Muscle of leg (tissue), 11 donors: Measurements from ENCODE around the gene ABCG4. TPM values are rescaled to one million over a fixed set of nuclear protein-coding genes. Genes with fewer than 3 reads are reported as not detected.

Source experiments
- DNase-seq: peaks from one replicate; pipeline ENCODE4 v3.0.0; 2013
- H3K27ac ChIP-seq: one replicate; pipeline ENCODE4 v1.5.1; 2013; ENCODE audit warnings: mild to moderate bottlenecking, low read length, control low read depth
- H3K27me3 ChIP-seq: one replicate; pipeline ENCODE4 v1.6.1; 2013; ENCODE audit warnings: low read length; ENCODE audit not compliant: control insufficient read depth, insufficient read depth
- H3K36me3 ChIP-seq: one replicate; pipeline ENCODE4 v1.6.1; 2013; ENCODE audit warnings: low read length; ENCODE audit not compliant: control insufficient read depth, insufficient read depth
- H3K4me1 ChIP-seq: one replicate; pipeline ENCODE4 v1.6.1; 2013; ENCODE audit warnings: low read length; ENCODE audit not compliant: control insufficient read depth, insufficient read depth
- H3K4me3 ChIP-seq: one replicate; pipeline ENCODE4 v1.5.1; 2013; ENCODE audit warnings: low read length, control low read depth
- H3K9me3 ChIP-seq: replicated peaks from 2 replicates; pipeline ENCODE4 v1.6.1; 2013; ENCODE audit warnings: low read depth, low read length; ENCODE audit not compliant: control insufficient read depth
- WGBS: methylation state at CpG from one replicate; pipeline ENCODE4 v1.1.5; 2013; ENCODE audit warnings: missing lambda C conversion rate; ENCODE audit not compliant: insufficient coverage; 5-methylcytosine and 5-hydroxymethylcytosine counted together
- polyA plus RNA-seq, 8 donors: library from polyadenylated mRNA; unstranded; fragments of 120-200 nt; gene quantifications; one replicate each; pipeline versions ENCODE4 v1.2.1 to v1.2.3, GENCODE V29; 2013; ENCODE audit warnings: inconsistent platforms in 1 of 8, low replicate concordance in 1 of 8; ENCODE audit not compliant: insufficient read length in 8 of 8, insufficient read depth in 1 of 8
- total RNA-seq: library from RNA; stranded (reverse); fragments of 120-200 nt; gene quantifications from one replicate; pipeline ENCODE4 v1.2.4, GENCODE V29; 2013

Gene ABCG4
- total and polyA plus RNA-seq, 9 donors = 0.13 to 0.60 (median 0.26) TPM

DNA sequence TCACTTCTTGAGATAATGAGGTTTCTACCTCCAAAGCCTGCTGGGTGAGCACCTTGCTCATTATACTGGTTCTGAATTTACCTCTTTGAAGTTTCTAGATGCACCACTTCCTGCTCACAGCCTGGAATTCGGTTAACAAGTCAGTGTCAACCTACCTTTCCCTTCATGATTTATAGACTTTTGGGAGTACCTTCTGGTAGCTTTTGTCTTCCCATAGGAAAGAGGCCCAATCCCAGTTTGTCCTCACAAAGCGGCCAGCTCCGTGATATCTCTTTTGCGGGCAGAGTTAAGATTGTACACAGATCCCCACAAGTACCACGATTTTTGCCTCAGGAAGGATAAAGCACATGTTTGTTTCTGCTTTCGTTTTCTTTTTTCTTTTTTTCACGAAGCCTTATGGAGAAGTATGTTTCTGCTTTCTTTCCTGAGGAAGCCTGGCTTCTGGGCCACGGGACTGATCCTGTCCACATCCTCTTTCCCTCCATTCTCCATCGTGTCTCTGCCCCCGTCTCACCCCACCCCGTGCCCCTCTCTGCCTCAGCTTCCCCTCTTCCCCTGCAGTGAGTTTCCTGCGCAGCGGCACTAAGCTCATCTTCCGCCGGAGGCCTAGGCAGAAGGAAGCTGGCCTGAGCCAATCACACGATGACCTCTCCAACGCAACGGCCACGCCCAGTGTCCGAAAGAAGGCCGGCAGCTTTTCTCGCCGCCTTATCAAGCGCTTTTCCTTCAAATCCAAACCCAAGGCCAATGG is 33.2 kb upstream of the ABCG4 start:
- WGBS = 59% methylated on average over 15 of the region's 24 CpGs
- Histone ChIP-seq H3K4me1 (peaks cover 2% of the 10 kb centered on the region), H3K9me3 (no peaks in the 10 kb centered on the region), H3K27ac (peak overlapping the region; percentile 29), H3K4me3 (no peak overlapping the region), H3K27me3 (no peaks in the 10 kb centered on the region), H3K36me3 (peaks cover 59% of the 10 kb centered on the region)
- peak; percentile 75 for DNase-seq

DNA sequence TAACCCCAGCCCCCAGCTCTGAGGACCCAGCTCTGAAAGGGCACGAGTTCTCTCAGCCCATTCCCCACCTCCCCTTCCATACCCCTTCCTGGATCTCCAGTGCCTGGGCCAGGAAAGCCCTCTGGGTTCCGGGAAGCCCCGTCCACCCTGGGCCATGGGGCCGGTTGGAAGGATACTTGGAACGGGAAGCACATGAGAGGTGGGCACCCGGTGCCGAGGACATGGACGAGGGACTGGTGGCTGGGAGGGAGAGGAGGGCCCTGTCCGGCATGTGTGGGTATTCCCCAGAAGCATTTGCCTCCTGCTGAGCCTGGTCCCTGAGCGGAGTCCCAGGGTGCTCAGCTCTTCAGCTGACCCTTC is 32.6 kb upstream of the ABCG4 start:
- 86% methylated on average over 8 of the region's 10 CpGs for WGBS
- Histone ChIP-seq H3K4me1 (peaks cover 5% of the 10 kb centered on the region), H3K27me3 (no peaks in the 10 kb centered on the region), H3K36me3 (peaks cover 53% of the 10 kb centered on the region), H3K4me3 (no peak overlapping the region), H3K9me3 (no peaks in the 10 kb centered on the region), H3K27ac (no peak overlapping the region)
- no peak for DNase-seq

DNA sequence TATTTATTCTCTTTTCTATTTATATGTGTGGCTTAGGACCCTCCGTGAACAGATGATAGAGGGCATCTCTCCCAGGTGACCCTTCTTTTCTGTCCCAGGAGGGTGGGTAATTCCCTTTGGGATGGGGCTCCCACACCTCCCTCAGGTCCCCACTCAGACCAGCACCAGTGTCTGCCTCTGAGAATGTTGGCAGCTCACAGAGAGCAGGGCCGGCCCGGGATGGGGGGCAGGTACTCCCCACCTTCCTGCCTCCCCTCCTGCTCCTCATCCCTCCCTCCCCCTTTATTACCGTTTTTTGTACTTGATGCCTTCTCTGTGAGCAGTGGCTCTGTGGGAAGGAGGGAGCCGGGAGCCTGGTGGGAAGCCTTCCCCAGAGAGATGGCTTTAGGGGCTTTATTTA is 32.3 kb upstream of the ABCG4 start:
- H3K4me3 ChIP-seq = no peak overlapping the region
- DNase-seq = no peak
- H3K9me3 ChIP-seq = no peaks in the 10 kb centered on the region
- no peaks in the 10 kb centered on the region for H3K27me3 ChIP-seq
- peaks cover 5% of the 10 kb centered on the region for H3K4me1 ChIP-seq
- H3K27ac ChIP-seq = no peak overlapping the region
- H3K36me3 ChIP-seq = peaks cover 49% of the 10 kb centered on the region
- WGBS = 50% methylated on average over 1 of the region's 5 CpGs

DNA sequence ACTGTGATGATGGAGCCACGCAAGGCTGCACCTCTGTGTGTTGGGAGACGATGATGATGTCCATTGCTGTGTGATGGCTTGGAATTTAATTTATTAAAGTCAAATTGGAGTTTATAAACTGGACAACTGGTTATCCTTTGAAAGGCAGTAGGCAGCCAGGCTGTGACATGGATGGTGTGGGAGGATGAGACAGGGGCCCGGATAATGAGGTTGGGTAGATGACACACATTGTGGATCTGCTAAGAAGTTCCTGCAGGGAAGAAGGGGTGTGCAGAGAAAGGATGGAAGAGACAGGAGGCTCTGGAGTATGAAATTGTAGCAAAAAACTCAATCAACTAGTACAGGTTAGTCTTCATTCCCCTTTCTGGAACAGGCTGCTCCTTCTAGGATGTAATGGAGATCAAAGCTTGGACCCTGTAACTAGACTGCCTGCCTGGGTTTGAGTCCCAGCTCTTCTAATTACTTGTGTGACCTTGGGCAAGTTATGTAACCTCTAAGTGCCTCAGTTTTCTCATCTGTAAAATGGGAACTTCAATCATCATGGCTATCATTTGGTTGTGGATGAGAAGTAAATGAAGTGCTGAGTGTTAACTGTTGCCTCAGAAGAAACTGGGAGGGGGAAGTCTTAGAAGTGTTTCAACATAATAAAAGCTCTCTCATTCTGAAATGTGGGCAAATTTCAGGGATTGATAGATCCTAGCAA is 31.7 kb upstream of the ABCG4 start:
- Histone ChIP-seq H3K36me3 (peaks cover 44% of the 10 kb centered on the region), H3K27ac (no peak overlapping the region), H3K27me3 (no peaks in the 10 kb centered on the region), H3K4me1 (peaks cover 7% of the 10 kb centered on the region), H3K4me3 (no peak overlapping the region), H3K9me3 (no peaks in the 10 kb centered on the region)
- whole genome bisulfite sequencing = 89% methylated on average over 3 of the region's 3 CpGs
- DNase-seq = no peak

DNA sequence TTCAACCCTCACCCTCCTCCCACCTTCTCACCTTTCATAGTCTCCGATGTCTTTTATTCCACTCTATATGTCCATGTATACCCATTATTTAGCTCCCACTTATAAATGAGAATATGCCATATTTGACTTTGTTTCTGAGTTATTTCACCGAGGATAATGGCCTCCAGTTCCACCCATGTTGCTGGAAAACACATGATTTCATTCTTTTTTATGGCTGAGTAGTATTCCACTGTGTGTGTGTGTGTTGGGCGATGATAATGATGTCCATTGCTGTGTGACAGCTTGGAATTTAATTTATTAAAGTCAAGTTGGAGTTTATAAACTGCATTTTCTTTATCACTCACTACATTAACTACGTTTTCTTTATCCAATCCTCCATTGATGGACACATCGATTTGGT is 30.6 kb upstream of the ABCG4 start:
- H3K27ac ChIP-seq = no peak overlapping the region
- H3K4me1 ChIP-seq = peaks cover 13% of the 10 kb centered on the region
- H3K36me3 ChIP-seq = peaks cover 34% of the 10 kb centered on the region
- DNase-seq = no peak
- no peaks in the 10 kb centered on the region for H3K27me3 ChIP-seq
- no peaks in the 10 kb centered on the region for H3K9me3 ChIP-seq
- no peak overlapping the region for H3K4me3 ChIP-seq
- no CpG with 5 or more reads among the region's 5 CpGs for WGBS

DNA sequence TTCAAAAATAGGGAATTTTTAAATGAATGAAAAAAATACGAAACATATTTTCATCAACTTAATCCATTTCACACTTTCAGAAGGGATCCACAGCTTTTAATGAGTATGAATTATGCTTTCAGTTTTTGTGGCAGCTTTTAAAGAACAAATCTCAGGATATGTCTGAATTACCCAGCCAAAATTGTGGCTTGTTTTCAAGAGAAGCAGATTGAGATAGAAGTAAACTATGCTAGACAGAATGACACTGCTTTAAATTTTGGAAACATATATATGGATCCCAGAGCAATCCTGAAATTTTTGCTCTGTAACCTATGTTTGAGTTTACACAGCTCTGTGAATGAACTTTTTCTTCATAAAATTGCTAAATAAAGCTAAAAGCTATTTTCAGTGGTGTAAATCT is 29.9 kb upstream of the ABCG4 start:
- no peak for DNase-seq
- no peak overlapping the region for H3K4me3 ChIP-seq
- WGBS = no CpG with 5 or more reads among the region's 1 CpG
- no peaks in the 10 kb centered on the region for H3K9me3 ChIP-seq
- peaks cover 13% of the 10 kb centered on the region for H3K4me1 ChIP-seq
- H3K27ac ChIP-seq = no peak overlapping the region
- H3K27me3 ChIP-seq = no peaks in the 10 kb centered on the region
- H3K36me3 ChIP-seq = peaks cover 31% of the 10 kb centered on the region

DNA sequence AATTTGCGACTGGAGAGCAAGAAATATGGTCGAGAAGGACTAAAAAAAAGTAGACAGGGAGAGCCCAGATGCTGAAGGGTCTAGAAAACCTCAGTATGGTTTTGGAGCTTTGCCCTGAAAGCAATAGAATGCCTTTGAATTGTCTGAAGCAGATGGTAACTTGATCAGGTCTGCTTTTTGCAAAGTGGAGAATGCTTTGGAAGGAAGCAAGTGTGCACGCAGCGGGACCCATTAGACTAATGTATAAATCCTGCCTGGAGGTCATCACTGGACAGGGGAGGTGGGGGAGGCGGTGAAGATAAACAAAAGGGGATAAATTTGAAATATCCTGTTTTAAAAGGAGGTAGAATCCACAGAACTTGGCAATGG is 28.2 kb upstream of the ABCG4 start:
- H3K27ac ChIP-seq = peak overlapping the region; percentile 82
- peaks cover 30% of the 10 kb centered on the region for H3K36me3 ChIP-seq
- 14% methylated on average over 5 of the region's 5 CpGs for WGBS
- H3K4me3 ChIP-seq = peak overlapping the region; percentile 41
- H3K9me3 ChIP-seq = no peaks in the 10 kb centered on the region
- DNase-seq = peak; percentile 65
- no peaks in the 10 kb centered on the region for H3K27me3 ChIP-seq
- peaks cover 13% of the 10 kb centered on the region for H3K4me1 ChIP-seq

DNA sequence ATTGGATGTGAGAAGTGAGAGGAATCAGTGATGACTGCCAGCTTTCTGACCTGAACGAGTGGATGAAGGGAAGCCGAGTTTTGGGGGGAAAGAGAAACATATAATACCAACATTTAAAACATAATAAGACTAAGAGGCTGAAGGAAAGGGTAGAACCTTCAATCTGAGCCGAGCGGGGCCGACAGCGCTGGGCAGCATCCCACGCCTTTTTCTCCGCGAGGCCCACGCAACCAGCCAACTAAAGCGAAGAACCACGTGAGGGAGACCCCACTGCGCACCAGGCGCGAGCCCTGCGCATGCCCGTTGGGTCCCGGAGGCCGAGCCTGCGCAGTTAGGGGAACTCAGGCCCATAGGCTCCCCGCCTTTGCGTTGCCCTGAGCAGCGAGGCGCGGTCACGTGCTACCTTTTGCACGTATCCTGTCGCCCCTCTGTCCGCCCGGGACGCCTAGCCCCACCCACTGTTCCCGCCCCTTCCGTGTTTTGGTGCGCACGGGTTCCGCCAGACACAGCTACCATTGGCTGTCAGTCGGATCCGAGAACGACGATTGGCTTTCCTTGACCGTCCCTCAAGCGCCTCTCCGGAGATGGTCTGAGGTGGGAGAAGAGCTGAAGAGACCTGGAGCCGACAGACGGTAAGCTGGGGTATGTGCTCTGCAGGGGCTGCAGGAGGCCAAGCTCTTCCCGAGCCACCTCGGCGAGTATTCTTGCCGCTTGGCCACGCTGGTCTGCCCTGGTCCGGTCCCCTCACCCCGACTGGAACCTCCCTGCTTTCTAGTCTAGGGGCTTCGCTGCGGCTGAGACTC is 27.6 kb upstream of the ABCG4 start, which contains the start of gene HINFP:
Gene HINFP, plus strand, starts transcription at position 573 of the 803 bp plus-strand sequence. CDS start 5,365 bp downstream, outside the sequence.
- Histone ChIP-seq H3K4me1 (peaks cover 13% of the 10 kb centered on the region), H3K27me3 (no peaks in the 10 kb centered on the region), H3K27ac (peak within 1 kb of the TSS; percentile 82), H3K4me3 (peak within 1 kb of the TSS; percentile 74), H3K36me3 (peaks cover 28% of the 10 kb centered on the region), H3K9me3 (no peaks in the 10 kb centered on the region)
- peak; percentile 100 for DNase-seq
- WGBS = 0% methylated on average over 41 of the region's 54 CpGs

DNA sequence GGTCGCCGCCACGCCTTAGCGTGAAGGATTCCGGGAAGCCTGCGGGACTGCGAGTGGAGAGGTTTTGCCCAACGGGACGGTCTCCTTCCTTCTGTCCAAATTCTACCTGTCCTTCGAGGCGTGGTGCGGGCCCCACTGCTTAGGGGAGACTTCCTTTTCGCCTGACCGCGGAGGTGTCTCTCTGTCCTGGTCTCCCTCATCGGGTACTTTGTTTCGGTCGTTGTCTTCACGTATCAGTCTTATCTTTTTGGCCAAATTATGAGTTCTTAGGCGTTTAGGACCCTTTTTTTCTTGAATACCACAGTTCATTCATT is 27.1 kb upstream of the ABCG4 start:
- Histone ChIP-seq H3K27ac (peak overlapping the region; percentile 78), H3K36me3 (peaks cover 23% of the 10 kb centered on the region), H3K4me3 (peak overlapping the region; percentile 74), H3K27me3 (no peaks in the 10 kb centered on the region), H3K4me1 (peaks cover 13% of the 10 kb centered on the region), H3K9me3 (no peaks in the 10 kb centered on the region)
- 0% methylated on average over 16 of the region's 20 CpGs for WGBS
- DNase-seq = no peak

DNA sequence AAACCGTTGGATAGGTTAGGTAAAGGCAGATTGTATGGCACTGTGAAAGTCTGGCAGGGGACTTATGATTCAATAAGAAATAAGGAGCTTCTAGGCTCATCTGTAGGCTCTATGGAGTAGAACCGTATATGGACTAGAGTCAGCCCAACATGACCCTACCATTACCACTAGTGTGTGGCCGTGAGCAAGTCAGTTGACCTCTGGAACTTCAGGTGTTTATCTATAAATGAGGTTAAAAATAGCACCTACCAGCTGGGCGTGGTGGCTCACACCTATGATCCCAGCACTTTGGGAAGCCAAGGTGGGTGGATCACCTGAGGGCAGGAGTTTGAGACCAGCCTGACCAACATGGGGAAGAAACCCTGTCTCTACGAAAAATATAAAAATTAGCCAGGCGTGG is 23.0 kb upstream of the ABCG4 start:
- DNase-seq = no peak
- WGBS = 92% methylated on average over 2 of the region's 6 CpGs
- H3K27ac ChIP-seq = no peak overlapping the region
- H3K27me3 ChIP-seq = no peaks in the 10 kb centered on the region
- no peaks in the 10 kb centered on the region for H3K9me3 ChIP-seq
- H3K4me3 ChIP-seq = no peak overlapping the region
- peaks cover 41% of the 10 kb centered on the region for H3K36me3 ChIP-seq
- peaks cover 9% of the 10 kb centered on the region for H3K4me1 ChIP-seq
